Measurements from ENCODE around the gene SPPL2B.

The SPPL2B gene

DNA sequence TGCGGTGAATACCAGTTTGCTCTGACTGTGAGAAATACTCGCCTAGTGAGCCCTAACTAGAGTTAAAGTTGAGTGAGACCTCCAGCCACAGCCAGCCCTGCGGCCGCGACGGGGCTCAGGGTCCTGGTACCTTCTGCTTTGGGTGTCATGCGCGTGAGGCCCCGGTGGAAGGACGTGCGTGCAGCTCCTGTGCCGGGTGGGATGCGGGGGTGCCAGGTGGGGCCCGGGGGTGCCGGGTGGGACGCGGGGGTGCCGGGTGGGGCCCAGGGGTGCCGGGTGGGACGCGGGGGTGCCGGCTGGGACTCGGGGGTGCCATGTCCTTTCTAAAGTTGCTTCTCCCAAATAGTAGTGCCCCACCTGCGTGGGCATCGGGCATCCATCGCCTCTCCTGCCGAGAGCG is 23.1 kb downstream of the SPPL2B start:
- no peak for DNase-seq
- Histone ChIP-seq H3K4me3 (no peak overlapping the region), H3K9me3 (no peaks in the 10 kb centered on the region), H3K36me3 (peaks cover 16 to 66% (median 49%) of the 10 kb centered on the region in 3 donors), H3K4me1 (no peaks in the 10 kb centered on the region), H3K27ac (no peak overlapping the region), H3K27me3 (no peaks in the 10 kb centered on the region)
- intact Hi-C loops (cut with DNase I; ENCODE audit: low total_unique reads): no loop called here
- TF ChIP-seq, protein P1, sequence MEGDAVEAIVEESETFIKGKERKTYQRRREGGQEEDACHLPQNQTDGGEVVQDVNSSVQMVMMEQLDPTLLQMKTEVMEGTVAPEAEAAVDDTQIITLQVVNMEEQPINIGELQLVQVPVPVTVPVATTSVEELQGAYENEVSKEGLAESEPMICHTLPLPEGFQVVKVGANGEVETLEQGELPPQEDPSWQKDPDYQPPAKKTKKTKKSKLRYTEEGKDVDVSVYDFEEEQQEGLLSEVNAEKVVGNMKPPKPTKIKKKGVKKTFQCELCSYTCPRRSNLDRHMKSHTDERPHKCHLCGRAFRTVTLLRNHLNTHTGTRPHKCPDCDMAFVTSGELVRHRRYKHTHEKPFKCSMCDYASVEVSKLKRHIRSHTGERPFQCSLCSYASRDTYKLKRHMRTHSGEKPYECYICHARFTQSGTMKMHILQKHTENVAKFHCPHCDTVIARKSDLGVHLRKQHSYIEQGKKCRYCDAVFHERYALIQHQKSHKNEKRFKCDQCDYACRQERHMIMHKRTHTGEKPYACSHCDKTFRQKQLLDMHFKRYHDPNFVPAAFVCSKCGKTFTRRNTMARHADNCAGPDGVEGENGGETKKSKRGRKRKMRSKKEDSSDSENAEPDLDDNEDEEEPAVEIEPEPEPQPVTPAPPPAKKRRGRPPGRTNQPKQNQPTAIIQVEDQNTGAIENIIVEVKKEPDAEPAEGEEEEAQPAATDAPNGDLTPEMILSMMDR (IDR thresholded peaks at IDR 0.05): no peak

DNA sequence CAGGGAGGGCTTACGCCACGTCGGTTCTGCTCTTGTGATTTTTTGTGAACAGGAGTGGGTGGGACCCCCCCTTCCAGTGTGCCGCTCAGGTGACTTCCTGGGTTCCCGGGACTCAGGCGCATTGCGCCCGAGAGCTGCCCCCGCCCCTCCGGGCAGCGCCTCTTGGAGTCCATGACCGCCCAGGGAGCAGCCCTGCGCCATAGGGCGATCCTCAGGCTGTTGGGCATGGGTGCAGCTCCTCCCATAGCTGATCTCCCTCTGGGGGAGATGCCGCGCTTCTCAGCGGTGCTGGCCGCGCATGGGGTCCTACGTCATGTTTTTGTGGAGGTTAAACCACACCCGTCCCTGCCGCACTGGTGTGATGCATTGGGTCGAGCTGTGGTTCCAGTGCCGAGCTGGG is 23.6 kb downstream of the SPPL2B start:
- intact Hi-C loops (cut with DNase I; ENCODE audit: low total_unique reads): no loop called here
- H3K4me1 ChIP-seq: no peaks in the 10 kb centered on the region
- TF ChIP-seq, protein P1 (IDR thresholded peaks at IDR 0.05): no peak
- no peak for DNase-seq
- H3K4me3 ChIP-seq: no peak overlapping the region
- no peak overlapping the region for H3K27ac ChIP-seq
- H3K27me3 ChIP-seq: no peaks in the 10 kb centered on the region
- no peaks in the 10 kb centered on the region for H3K9me3 ChIP-seq
- peaks cover 16 to 62% (median 46%) of the 10 kb centered on the region in 3 donors for H3K36me3 ChIP-seq

DNA sequence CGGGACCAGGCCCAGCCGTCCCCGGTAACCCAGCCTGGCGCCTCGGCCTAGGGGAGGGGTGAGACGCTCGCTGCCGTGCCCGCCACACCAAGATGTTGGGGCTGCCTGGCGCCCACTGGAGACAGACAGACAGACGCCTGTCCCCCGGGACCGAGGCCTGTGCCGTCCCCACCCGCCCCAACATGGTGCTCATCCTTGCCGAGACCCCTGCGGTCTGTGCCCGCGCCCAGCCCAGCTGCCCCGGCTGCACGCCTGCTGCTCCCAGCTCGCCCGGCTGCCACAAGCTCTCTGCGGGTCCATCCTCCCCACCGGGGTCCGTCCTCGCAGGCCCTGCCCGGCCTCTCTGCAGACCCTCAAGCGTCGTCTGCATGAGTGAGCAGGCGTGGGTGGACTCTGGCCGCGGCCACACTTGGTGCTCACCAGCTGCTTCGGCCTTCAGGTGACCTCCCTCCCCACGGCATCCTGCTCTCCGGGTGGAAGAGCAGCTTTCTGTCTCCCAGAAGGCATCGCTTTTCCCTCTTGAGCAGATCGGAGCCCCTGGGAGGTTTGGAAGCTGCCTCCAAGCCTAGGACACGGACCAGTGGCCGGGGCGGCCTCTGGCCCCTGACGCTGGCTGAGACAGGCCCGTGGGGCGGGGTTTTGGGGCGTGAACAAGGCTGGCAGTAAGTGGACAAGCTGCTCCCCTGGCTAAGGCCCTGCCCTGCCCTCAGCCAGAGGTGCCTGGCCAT is 24.8 kb downstream of the SPPL2B start:
- Histone ChIP-seq H3K4me3 (no peak overlapping the region), H3K36me3 (peaks cover 16 to 62% (median 46%) of the 10 kb centered on the region in 3 donors), H3K27me3 (no peaks in the 10 kb centered on the region), H3K4me1 (no peaks in the 10 kb centered on the region), H3K27ac (no peak overlapping the region), H3K9me3 (no peaks in the 10 kb centered on the region)
- TF ChIP-seq, protein P1 (IDR thresholded peaks at IDR 0.05): no peak
- no peak for DNase-seq
- intact Hi-C loops (cut with DNase I; ENCODE audit: low total_unique reads): no loop called here

DNA sequence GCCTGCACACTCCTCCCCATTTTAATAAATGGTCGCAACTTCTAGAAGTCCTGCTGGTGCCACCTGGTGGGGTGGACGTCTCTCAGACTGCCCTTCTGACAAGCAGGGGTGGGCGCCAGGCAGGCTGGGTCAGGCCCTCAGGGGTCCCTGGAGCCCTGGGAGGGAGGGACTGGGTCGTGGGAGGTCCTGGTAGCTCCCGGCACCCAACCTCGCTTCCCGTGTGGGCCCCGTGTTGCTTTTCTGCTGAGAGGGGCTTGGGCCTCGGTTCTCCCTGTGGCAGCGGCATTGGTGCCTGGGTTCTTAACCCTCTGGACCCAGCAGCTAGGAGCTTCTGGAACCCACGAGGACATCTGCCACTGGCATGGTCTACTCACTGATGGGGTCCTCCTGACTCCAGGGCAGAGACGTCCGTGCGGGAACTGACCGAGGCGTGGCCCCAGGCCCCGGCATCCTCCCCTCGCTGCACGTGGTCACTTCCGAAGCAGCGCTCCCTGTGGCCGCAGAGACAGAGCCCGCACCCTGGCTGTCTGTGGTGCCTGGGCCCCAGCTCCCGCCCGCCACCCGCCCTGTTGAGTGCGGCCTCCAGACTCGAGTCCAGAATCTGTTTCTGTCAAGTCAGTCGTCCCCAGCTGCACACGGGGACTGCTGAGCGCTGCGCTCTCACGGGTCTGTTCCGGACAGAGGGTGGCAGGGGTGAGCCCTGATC is 25.6 kb downstream of the SPPL2B start:
- H3K9me3 ChIP-seq: no peaks in the 10 kb centered on the region
- no peak for DNase-seq
- peaks cover 10 to 54% (median 39%) of the 10 kb centered on the region in 3 donors for H3K36me3 ChIP-seq
- no peak overlapping the region for H3K4me3 ChIP-seq
- H3K27me3 ChIP-seq: no peaks in the 10 kb centered on the region
- TF ChIP-seq, protein P1 (IDR thresholded peaks at IDR 0.05): no peak
- H3K4me1 ChIP-seq: no peaks in the 10 kb centered on the region
- intact Hi-C loops (cut with DNase I; ENCODE audit: low total_unique reads): no loop called here
- no peak overlapping the region for H3K27ac ChIP-seq

DNA sequence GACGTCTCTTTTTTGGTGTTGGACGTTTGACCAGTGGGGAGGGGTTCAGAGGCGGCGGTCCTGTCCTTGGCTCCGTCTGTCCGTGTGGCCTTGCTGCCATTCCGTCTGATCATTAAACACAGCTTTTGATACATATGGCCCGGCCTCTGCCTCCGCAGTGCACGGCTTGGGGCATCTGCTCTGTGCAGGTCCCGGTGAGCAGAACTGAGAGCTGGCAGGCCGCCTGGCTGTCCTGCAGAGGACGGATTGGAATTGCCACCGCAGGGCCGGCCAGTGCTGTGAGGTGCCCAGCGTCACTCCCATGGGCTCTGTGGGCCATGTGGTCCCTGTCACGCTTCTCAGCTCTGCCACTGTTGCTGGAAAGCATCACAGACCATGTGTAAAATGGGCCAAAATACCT is 26.2 kb downstream of the SPPL2B start:
- H3K9me3 ChIP-seq: no peaks in the 10 kb centered on the region
- peaks cover 0 to 6% of the 10 kb centered on the region in 2 donors for H3K27me3 ChIP-seq
- intact Hi-C loops (cut with DNase I; ENCODE audit: low total_unique reads): no loop called here
- H3K4me3 ChIP-seq: no peak overlapping the region
- peaks cover 10 to 52% (median 38%) of the 10 kb centered on the region in 3 donors for H3K36me3 ChIP-seq
- TF ChIP-seq, protein P1 (IDR thresholded peaks at IDR 0.05): no peak
- H3K4me1 ChIP-seq: no peaks in the 10 kb centered on the region
- DNase-seq: no peak
- no peak overlapping the region for H3K27ac ChIP-seq

Measured in tibial artery (tissue), 4 donors.